ENCODE data around the gene SERTAD4.

DNA sequence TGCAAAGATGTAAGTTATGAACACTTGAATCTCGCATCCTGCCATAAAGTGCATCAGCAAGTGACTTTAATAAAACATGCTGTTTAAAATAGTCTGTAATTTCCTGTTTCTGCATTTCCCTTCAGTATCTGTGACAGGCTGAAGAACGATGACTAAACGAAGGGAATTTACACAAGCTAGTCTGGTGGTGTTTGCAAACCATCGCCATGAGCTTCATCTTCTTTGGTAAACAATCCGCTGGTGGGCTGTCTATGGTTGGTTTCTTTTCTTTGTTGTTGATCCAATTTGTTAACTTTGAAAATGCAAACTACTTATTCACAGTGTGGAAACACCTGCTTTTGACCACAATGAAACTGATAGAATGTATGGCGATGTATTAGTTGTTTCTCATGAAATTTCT lies 13.9 kb downstream of the SERTAD4 start:
- TF ChIP-seq EZH2 (IDR thresholded peaks at IDR 0.05; ENCODE audit: insufficient read depth, poor library complexity, severe bottlenecking) (no peak), EZH2phosphoT487 (IDR thresholded peaks at IDR 0.05; ENCODE audit: insufficient read depth, low read depth) (no peak)

Measured in GM23248 (cell line).